PC-3 (cell line): ENCODE results near the gene PDZRN3.

Experiments used
- EZH2phosphoT487 ChIP-seq: fragments of 300-600 bp; sonication (generic); IDR thresholded peaks from 2 replicates; pipeline ENCODE4 v1.6.1; 2018; ENCODE audit warnings: mild to moderate bottlenecking, antibody characterized with exemption, low read length, borderline replicate concordance
- TF ChIP-seq, protein P1 (sequence below): fragments of 300-600 bp; sonication (generic); conservative IDR thresholded peaks from 2 replicates; pipeline ENCODE4 v1.5.1; 2017; ENCODE audit warnings: antibody characterized with exemption, low read depth, mild to moderate bottlenecking, low read length

- no peak for TF ChIP-seq EZH2phosphoT487
- TF ChIP-seq, protein P1, sequence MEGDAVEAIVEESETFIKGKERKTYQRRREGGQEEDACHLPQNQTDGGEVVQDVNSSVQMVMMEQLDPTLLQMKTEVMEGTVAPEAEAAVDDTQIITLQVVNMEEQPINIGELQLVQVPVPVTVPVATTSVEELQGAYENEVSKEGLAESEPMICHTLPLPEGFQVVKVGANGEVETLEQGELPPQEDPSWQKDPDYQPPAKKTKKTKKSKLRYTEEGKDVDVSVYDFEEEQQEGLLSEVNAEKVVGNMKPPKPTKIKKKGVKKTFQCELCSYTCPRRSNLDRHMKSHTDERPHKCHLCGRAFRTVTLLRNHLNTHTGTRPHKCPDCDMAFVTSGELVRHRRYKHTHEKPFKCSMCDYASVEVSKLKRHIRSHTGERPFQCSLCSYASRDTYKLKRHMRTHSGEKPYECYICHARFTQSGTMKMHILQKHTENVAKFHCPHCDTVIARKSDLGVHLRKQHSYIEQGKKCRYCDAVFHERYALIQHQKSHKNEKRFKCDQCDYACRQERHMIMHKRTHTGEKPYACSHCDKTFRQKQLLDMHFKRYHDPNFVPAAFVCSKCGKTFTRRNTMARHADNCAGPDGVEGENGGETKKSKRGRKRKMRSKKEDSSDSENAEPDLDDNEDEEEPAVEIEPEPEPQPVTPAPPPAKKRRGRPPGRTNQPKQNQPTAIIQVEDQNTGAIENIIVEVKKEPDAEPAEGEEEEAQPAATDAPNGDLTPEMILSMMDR: no peak
These were observed 191.1 kb downstream of the PDZRN3 start for GRCh38 chr3:73433687-73434086.
